Raji (cell line): ENCODE data around the gene ACVR1.

ENCODE experiments used
- POLR2A ChIP-seq: IDR thresholded peaks from 2 replicates; pipeline ENCODE4 v1.6.1; 2011; ENCODE audit warnings: low read depth, low read length, control low read depth; ENCODE audit not compliant: insufficient read depth

Gene ACVR1

GRCh38 chr2:157899125-157899839, 23.2 kb upstream of the ACVR1 start:
- TF ChIP-seq POLR2A: no peak

GRCh38 chr2:157898591-157898996, 22.5 kb upstream of the ACVR1 start:
- TF ChIP-seq POLR2A: no peak

DNA sequence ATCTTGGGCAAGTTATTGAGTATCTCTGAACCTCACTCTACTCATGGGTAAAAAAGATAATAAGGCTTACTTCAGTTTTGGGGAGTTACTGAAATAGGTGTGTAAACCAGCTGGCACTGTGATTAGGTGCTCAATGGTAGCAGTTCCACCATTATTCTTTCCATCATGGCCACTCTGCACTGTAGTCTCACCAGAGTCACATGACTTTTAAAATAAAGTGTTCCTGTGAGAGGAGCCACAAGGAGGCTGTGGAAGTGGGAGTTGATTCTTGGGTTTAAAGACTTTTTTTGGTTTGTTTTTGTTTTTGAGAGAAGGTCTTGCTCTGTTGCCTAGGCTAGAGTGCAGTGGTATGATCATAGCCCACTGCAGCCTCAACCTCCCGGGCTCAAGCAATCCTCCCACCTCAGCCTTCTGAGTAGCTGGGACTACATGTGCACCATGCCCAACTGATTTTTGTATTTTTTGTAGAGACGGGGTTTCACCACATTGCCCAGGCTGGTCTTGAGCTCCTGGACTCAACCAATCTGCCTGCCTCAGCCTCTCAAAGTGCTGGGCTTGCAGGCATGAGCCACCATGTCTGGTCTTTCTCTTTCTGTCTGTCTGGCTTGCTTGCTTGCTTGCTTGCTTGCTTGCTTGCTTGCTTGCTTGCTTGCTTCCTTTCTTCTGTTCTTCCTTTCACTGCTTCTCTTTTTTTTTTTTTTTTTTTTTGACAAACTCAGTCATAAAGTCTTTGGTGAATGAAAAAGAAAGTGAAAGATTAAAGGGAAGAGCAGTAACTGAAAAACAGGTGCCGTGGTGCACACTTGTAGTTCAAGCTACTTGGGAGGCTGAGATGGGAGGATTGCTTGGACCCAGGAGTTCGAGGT, 21.2 kb upstream of the ACVR1 start:
- TF ChIP-seq POLR2A: no peak

DNA sequence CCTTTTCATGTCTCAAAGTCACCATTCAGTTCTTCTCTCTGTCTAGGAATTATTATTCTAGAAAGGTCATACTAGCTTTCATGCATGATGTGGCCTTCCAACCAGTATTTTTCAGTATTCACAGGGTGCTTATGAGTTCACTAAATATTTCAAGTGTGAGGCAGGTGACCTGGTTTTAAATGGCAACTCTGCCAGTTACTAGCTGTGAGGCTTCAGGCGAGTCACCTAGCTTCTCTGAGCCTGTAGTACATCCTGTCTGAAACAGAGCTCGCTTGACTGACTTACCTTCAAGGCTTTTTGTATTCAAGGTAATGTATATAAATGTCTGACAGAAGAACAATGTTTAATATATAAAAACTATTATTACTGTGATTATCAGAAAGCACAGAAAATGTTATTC, 19.4 kb upstream of the ACVR1 start:
- no peak for TF ChIP-seq POLR2A

DNA sequence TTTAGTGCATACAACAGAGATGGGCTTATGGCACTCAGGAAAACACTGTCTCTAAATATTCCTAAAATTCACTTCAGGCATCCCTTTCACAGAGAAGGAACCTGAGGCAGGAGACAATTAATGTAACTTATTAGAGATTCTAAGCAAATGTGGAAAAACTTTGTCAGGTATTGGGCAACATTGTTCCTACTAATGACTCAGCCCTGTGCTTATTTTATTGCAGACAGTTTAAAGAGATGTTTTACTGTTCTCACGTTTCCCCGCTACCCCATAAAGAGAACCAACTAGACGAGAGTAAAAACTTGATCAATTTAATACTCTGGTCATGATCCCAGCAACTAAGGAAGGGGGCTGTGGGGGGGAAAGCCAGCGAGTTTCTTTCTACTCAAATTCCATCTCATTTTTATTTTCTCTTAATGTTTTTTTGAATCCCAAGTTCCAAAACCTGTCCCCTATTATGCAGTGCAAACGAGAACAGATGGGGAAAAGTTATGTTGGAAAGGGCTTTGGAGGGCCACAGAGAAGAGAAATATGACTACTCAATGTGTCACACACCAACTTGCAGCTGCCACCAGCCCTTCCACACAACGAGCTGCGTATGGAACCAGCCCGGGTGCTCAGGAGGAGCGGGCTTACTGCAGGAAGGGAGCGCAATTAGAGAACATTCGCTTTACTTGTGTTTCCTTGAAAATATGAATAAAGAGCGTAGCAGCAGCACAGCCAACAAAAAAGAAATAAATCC, 18.7 kb upstream of the ACVR1 start:
- no peak for TF ChIP-seq POLR2A

GRCh38 chr2:157893611-157894010, 17.5 kb upstream of the ACVR1 start:
- TF ChIP-seq POLR2A: no peak

DNA sequence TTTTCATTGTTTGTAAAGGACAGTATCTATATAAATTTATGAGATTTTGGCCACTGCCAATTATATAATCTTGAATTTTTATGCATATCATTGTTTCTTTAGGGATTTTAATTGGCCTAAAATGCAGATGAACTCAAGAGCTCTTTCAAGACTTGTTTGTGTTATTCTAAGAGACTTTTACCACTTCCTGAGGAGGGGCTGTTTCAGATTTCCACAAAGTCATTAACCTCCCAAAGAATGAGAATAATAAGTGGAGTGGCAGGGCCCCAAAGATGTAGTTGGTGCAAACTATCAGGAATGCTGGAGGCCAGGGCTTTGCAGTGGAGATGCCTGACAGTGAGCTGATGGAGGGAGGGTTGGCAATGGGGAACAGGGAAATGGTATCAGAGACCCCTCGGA, 15.5 kb upstream of the ACVR1 start:
- TF ChIP-seq POLR2A: no peak

- TF ChIP-seq POLR2A: no peak
Observed at GRCh38 chr2:157890969-157891642, 15.0 kb upstream of the ACVR1 start.

DNA sequence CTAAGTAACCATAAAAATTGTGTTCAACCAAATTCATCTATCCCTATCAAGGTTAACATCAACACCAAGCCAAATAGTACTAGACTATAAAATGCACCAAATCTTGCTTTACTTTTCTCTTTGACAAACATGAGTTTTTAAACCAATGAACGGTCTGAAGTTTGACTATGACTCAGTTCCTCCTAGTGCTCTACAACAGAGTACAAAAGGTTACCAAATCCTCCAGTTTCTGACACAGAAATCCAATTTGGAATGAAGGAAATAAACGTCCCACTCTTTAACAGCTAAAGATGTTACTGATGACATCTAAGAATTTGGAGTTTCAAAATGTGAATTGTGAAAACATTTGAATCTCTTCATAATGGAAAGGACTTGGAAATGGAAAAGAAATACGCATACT, 11.8 kb upstream of the ACVR1 start:
- TF ChIP-seq POLR2A: no peak

- TF ChIP-seq POLR2A: no peak
Observed at GRCh38 chr2:157880927-157881326, 4.8 kb upstream of the ACVR1 start.

DNA sequence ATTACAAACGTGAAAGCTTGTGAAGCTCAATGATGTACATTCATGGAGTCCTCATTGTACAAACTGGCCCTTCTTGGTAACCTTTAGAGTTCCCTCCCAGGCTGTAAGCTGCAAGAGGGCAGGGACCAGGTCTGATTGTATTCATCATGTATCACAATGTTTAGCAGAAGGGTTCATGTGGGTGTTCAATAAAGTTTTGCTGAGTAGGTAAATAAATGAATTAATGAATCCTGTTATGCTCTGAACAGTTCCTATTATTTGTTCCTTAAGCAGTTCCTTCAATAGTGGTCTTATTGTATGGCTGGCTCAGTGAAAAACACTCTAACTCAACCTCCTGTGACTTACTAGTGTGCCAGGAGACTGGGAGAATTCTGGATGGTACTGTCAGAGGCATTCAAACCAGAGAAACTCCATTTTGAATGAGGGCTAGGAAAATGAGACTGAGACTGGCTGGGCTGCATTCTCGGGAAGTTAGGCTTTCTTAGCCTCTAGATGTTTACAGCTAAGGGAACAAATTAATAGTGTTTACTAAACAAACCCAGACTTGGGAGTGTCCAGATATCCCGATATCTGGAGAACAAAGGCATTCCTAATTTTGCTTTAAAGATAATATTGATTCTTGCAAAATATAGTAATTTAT, 1.8 kb upstream of the ACVR1 start:
- TF ChIP-seq POLR2A: no peak

GRCh38 chr2:157876786-157877138, 632 bp upstream of the ACVR1 start:
- TF ChIP-seq POLR2A: no peak

GRCh38 chr2:157875641-157876065, 477 bp downstream of the ACVR1 start:
- TF ChIP-seq POLR2A: no peak

DNA sequence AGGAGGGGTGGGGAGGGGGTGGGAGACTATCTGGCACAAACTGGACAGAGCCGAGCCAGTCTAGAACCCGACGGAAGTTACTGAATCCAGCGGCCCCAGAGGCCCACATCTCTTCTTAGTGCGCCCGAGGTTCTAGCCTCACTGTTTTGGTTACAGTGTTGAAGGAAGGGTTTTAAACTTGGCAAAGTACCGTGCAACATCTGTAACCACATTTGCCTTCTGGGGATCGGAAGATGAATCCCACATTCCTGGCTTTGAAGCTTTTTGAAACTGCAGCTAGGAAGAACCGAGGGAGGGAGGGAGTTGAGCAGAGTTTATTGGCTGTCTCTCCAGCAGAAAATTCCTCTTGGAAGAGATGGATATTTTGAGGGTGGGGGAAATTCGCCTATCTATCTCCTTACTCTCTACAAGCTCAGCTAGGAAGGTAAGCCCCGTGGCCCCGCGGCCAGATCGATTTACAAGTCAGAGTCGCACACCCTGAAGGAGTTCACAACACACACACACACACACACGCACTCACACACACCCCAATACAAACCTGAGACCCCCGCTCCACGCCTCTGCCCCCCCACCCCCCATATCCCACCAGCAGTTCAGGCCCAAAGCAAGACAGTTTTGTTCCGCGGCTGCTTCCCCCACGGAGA, 1.0 kb downstream of the ACVR1 start:
- no peak for TF ChIP-seq POLR2A
